ENCODE results near the gene ERC2. TPM values are rescaled to one million over a fixed set of nuclear protein-coding genes. Genes with fewer than 3 reads are reported as not detected.

ERC2 gene
- total RNA-seq, 1 experiment from 2014 or later: 0.90 TPM

DNA sequence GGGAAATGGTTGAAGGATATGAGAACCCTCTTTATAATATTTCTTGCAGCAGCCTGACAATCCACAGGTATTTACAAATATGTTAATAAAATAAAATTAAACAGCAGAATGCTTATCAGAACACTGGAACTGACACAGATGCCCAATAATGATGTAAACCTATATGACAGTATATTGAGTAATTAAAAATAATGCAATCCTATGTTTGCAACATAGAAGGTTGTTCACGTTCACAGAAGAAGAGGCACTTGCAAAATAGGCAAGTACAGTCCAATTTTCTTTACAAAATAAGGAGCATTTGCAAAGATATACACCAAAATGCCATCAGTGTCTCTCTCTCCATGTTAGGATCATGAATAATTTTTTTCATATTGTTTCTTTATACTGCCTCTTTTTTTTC is 584.2 kb downstream of the ERC2 start:
- ChIA-PET CTCF (no interaction called here), POLR2A (ENCODE audit: low non-redundant PET) (no interaction called here)
- intact Hi-C loops (cut with micrococcal nuclease; ENCODE audit: unreplicated experiment): no loop called here
- TF ChIP-seq EZH2 (IDR thresholded peaks at IDR 0.05; ENCODE audit: borderline replicate concordance, low read depth, low read length, poor library complexity, severe bottlenecking): no peak
- TF ChIP-seq, protein P1, sequence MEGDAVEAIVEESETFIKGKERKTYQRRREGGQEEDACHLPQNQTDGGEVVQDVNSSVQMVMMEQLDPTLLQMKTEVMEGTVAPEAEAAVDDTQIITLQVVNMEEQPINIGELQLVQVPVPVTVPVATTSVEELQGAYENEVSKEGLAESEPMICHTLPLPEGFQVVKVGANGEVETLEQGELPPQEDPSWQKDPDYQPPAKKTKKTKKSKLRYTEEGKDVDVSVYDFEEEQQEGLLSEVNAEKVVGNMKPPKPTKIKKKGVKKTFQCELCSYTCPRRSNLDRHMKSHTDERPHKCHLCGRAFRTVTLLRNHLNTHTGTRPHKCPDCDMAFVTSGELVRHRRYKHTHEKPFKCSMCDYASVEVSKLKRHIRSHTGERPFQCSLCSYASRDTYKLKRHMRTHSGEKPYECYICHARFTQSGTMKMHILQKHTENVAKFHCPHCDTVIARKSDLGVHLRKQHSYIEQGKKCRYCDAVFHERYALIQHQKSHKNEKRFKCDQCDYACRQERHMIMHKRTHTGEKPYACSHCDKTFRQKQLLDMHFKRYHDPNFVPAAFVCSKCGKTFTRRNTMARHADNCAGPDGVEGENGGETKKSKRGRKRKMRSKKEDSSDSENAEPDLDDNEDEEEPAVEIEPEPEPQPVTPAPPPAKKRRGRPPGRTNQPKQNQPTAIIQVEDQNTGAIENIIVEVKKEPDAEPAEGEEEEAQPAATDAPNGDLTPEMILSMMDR (conservative IDR thresholded peaks at IDR 0.05; ENCODE audit: low read depth, low read length): no peak
- Histone ChIP-seq H3K36me3 (ENCODE audit: insufficient read depth, low read length, poor library complexity, severe bottlenecking) (no peaks in the 10 kb centered on the region), H3K27me3 (replicated peaks; ENCODE audit: insufficient read depth, low read depth, low read length, poor library complexity) (no peaks in the 10 kb centered on the region), H3K4me3 (ENCODE audit: low read depth, low read length, poor library complexity, severe bottlenecking) (no peak overlapping the region), H3K27ac (ENCODE audit: low read depth, low read length, poor library complexity, severe bottlenecking) (no peak overlapping the region), H3K9me3 (ENCODE audit: low read depth, low read length, poor library complexity, severe bottlenecking) (no peaks in the 10 kb centered on the region), H3K4me1 (ENCODE audit: insufficient read depth, low read length, poor library complexity, severe bottlenecking) (peaks cover 31% of the 10 kb centered on the region)
- DNase-seq (ENCODE audit: low spot score): no peak
- BruUV-seq (replicated peaks): no TSS peak

DNA sequence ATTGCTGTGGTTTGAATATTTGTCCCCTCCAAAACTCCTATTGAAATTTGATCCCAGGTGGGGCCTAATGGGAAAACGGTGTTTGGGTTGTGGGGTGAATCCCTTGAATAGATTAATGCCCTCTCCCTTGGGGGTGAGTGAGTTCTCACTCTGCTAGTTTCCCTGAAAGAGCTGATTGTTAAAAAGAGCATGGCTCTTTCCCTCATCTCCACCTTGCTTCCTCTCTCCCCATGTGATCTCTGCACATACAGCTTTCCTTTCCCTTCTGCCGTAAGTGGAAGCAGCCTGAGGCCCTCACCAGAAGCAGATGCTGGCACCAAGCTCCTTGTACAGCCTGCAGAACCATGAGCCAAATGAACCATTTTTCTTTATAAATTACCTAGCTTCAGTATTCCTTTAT is 586.3 kb downstream of the ERC2 start:
- intact Hi-C loops (cut with micrococcal nuclease; ENCODE audit: unreplicated experiment): no loop called here
- H3K27ac ChIP-seq (ENCODE audit: low read depth, low read length, poor library complexity, severe bottlenecking): no peak overlapping the region
- POLR2A ChIA-PET (ENCODE audit: low non-redundant PET): no interaction called here
- peaks cover 19% of the 10 kb centered on the region for H3K4me1 ChIP-seq (ENCODE audit: insufficient read depth, low read length, poor library complexity, severe bottlenecking)
- TF ChIP-seq, protein P1 (conservative IDR thresholded peaks at IDR 0.05; ENCODE audit: low read depth, low read length): no peak
- TF ChIP-seq EZH2 (IDR thresholded peaks at IDR 0.05; ENCODE audit: borderline replicate concordance, low read depth, low read length, poor library complexity, severe bottlenecking): no peak
- no peaks in the 10 kb centered on the region for H3K27me3 ChIP-seq (replicated peaks; ENCODE audit: insufficient read depth, low read depth, low read length, poor library complexity)
- no peaks in the 10 kb centered on the region for H3K9me3 ChIP-seq (ENCODE audit: low read depth, low read length, poor library complexity, severe bottlenecking)
- H3K4me3 ChIP-seq (ENCODE audit: low read depth, low read length, poor library complexity, severe bottlenecking): no peak overlapping the region
- BruUV-seq (replicated peaks): no TSS peak
- CTCF ChIA-PET: no interaction called here
- no peaks in the 10 kb centered on the region for H3K36me3 ChIP-seq (ENCODE audit: insufficient read depth, low read length, poor library complexity, severe bottlenecking)
- no peak for DNase-seq (ENCODE audit: low spot score)

DNA sequence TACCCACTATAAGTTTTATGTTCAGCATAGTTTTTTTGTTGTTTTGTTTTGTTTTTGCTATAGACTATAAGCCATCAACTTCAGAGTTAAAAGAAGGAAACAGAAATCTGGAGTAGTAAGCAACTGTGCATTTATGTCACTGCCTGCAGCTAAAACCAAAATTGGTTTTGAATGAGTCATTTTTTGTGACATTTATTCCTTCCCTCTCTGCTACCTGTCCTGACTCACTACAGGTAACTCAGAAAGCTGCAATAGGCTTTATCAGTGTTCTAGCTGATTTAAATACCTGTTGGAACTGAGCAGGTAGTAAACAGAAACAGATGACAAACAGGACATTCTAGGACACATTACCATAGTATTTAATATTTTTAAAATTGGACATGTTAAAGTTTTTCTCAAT is 587.9 kb downstream of the ERC2 start:
- intact Hi-C loops (cut with micrococcal nuclease; ENCODE audit: unreplicated experiment): no loop called here
- ChIA-PET CTCF (no interaction called here), POLR2A (ENCODE audit: low non-redundant PET) (no interaction called here)
- no peak overlapping the region for H3K4me3 ChIP-seq (ENCODE audit: low read depth, low read length, poor library complexity, severe bottlenecking)
- H3K27me3 ChIP-seq (replicated peaks; ENCODE audit: insufficient read depth, low read depth, low read length, poor library complexity): no peaks in the 10 kb centered on the region
- H3K36me3 ChIP-seq (ENCODE audit: insufficient read depth, low read length, poor library complexity, severe bottlenecking): no peaks in the 10 kb centered on the region
- peaks cover 15% of the 10 kb centered on the region for H3K4me1 ChIP-seq (ENCODE audit: insufficient read depth, low read length, poor library complexity, severe bottlenecking)
- no peak overlapping the region for H3K27ac ChIP-seq (ENCODE audit: low read depth, low read length, poor library complexity, severe bottlenecking)
- H3K9me3 ChIP-seq (ENCODE audit: low read depth, low read length, poor library complexity, severe bottlenecking): no peaks in the 10 kb centered on the region
- DNase-seq (ENCODE audit: low spot score): no peak
- BruUV-seq (replicated peaks): no TSS peak
- no peak for TF ChIP-seq EZH2 (IDR thresholded peaks at IDR 0.05; ENCODE audit: borderline replicate concordance, low read depth, low read length, poor library complexity, severe bottlenecking)
- TF ChIP-seq, protein P1 (conservative IDR thresholded peaks at IDR 0.05; ENCODE audit: low read depth, low read length): no peak

Measured in A673 (cell line).